ENCODE data around the gene PPP2R5A.

- TF ChIP-seq CTCF (IDR thresholded peaks at IDR 0.05) (no peak), EP300 (IDR thresholded peaks at IDR 0.05) (no peak), POLR2AphosphoS5 (IDR thresholded peaks at IDR 0.05) (no peak), POLR2A (IDR thresholded peaks at IDR 0.05; ENCODE audit: low read depth) (no peak)
Observed at GRCh38 chr1:212237651-212238050, 47.6 kb upstream of the PPP2R5A start.
